HCT116 (cell line): ENCODE data around the gene ARHGAP5. TPM values are rescaled to one million over a fixed set of nuclear protein-coding genes. Genes with fewer than 3 reads are reported as not detected.

Source experiments
- ATAC-seq: fragments of 200-7000 bp; cut with Tn5 transposase; 2 replicates; pipeline ENCODE4 v1.9.1; 2020; ENCODE audit warnings: mild to moderate bottlenecking, moderate library complexity
- BruUV-seq: library from RNA; stranded (reverse); fragments of 400-500 nt; replicated peaks from 2 replicates; lab custom pipeline; 2021; lab: Mats Ljungman, UMichigan
- CTCF ChIA-PET: fragments of 300-600 bp; sonication (Branson Sonifier 250); formaldehyde crosslinking; loops from one replicate; lab custom pipeline; 2021; ENCODE audit warnings: antibody characterized with exemption; lab: Charles Lee
- POLR2A ChIA-PET: fragments of 300-600, 350-600 bp; sonication (Branson Sonifier 250); formaldehyde crosslinking; loops from one replicate; lab custom pipeline; 2021; ENCODE audit warnings: antibody characterized with exemption; lab: Charles Lee
- RAD21 ChIA-PET, 2 experiments: fragments of 300-600 bp; sonication (Branson Sonifier 250); formaldehyde crosslinking; loops; one replicate each; lab custom pipeline; 2023; ENCODE audit warnings: low total read pairs in 2 of 2; ENCODE audit not compliant: uncharacterized antibody in 2 of 2, unreplicated experiment in 2 of 2, low non-redundant PET in 1 of 2; lab: Charles Lee
- DNase-seq: peaks from one replicate; pipeline ENCODE4 v3.0.0-alpha.2; 2010; ENCODE audit warnings: low read depth, low spot score
- H2AFZ ChIP-seq: fragments of 200-600 bp; shearing (Covaris generic), sonication (generic); 2 replicates; pipeline ENCODE4 v1.6.1; 2017; ENCODE audit warnings: low read depth, mixed run types, mixed read lengths, antibody characterized with exemption, low read length; ENCODE audit not compliant: poor library complexity, severe bottlenecking
- H3K27ac ChIP-seq: 2 replicates; pipeline ENCODE4 v1.5.1; 2012; ENCODE audit warnings: low read depth, low read length
- H3K27me3 ChIP-seq: fragments of 200-600 bp; sonication (generic); 2 replicates; pipeline ENCODE4 v1.6.1; 2016; ENCODE audit warnings: mixed run types, low read length, mixed read lengths; ENCODE audit not compliant: insufficient read depth
- H3K36me3 ChIP-seq, 2 experiments: fragments of 200-500 bp in 1 of 2; fragments of 200-600 bp in 1 of 2; sonication (Bioruptor generic) in 1 of 2; sonication (generic) in 1 of 2; 2 replicates each; pipeline versions ENCODE4 v1.5.1 to v1.6.1; 2014 to 2016; ENCODE audit warnings: low read length in 2 of 2, inconsistent platforms in 1 of 2, mixed read lengths in 1 of 2, mixed run types in 1 of 2; ENCODE audit not compliant: insufficient read depth in 2 of 2, control insufficient read depth in 1 of 2
- H3K4me1 ChIP-seq, 2 experiments: fragments of 200-600 bp in 1 of 2; sonication (generic) in 1 of 2; 2 replicates each; pipeline versions ENCODE4 v1.5.1 to v1.6.1; 2012 to 2017; ENCODE audit warnings: low read length in 2 of 2, inconsistent platforms in 1 of 2, mild to moderate bottlenecking in 1 of 2, mixed read lengths in 1 of 2, mixed run types in 1 of 2, moderate library complexity in 1 of 2; ENCODE audit not compliant: insufficient read depth in 2 of 2, control insufficient read depth in 1 of 2
- H3K4me2 ChIP-seq: fragments of 200-600 bp; sonication (generic); 2 replicates; pipeline ENCODE4 v1.6.1; 2017; ENCODE audit warnings: mixed run types, low read length, mixed read lengths
- H3K4me3 ChIP-seq, 2 experiments: fragments of 200-600 bp in 1 of 2; sonication (generic) in 1 of 2; replicated peaks in 1 of 2; 2 replicates each; pipeline ENCODE4 v1.5.1; 2011 to 2016; ENCODE audit warnings: low read length in 2 of 2, control low read depth in 1 of 2, low read depth in 1 of 2, mild to moderate bottlenecking in 1 of 2, mixed read lengths in 1 of 2, mixed run types in 1 of 2
- H3K79me2 ChIP-seq: fragments of 200-600 bp; sonication (generic); 2 replicates; pipeline ENCODE4 v1.6.1; 2017; ENCODE audit warnings: mild to moderate bottlenecking, mixed run types, low read length, moderate library complexity, mixed read lengths; ENCODE audit not compliant: insufficient read depth
- H3K9ac ChIP-seq: fragments of 200-600 bp; sonication (generic); 2 replicates; pipeline ENCODE4 v1.6.1; 2016; ENCODE audit warnings: low read length, mixed read lengths
- H3K9me2 ChIP-seq: fragments of 200-600 bp; sonication (generic), shearing (Covaris generic); 2 replicates; pipeline ENCODE4 v1.6.1; 2017; ENCODE audit warnings: mixed run types, mild to moderate bottlenecking, moderate library complexity; ENCODE audit not compliant: insufficient read depth
- H3K9me3 ChIP-seq, 2 experiments: fragments of 200-500 bp in 1 of 2; fragments of 200-600 bp in 1 of 2; sonication (Bioruptor generic) in 1 of 2; sonication (generic) in 1 of 2; 2 replicates each; pipeline ENCODE4 v1.6.1; 2014 to 2017; ENCODE audit warnings: low read length in 2 of 2, mixed read lengths in 2 of 2, inconsistent platforms in 1 of 2, low read depth in 1 of 2, mild to moderate bottlenecking in 1 of 2, mixed run types in 1 of 2, moderate library complexity in 1 of 2; ENCODE audit not compliant: control insufficient read depth in 1 of 2, insufficient read depth in 1 of 2
- H4K20me1 ChIP-seq: fragments of 200-600 bp; sonication (generic), shearing (Covaris generic); 2 replicates; pipeline ENCODE4 v1.6.1; 2017; ENCODE audit warnings: mixed run types, mild to moderate bottlenecking, moderate library complexity; ENCODE audit not compliant: insufficient read depth
- CBX3 ChIP-seq: IDR thresholded peaks from 2 replicates; pipeline ENCODE4 v1.6.1; 2012; ENCODE audit warnings: low read depth
- CEBPB ChIP-seq: IDR thresholded peaks from 2 replicates; pipeline ENCODE4 v1.6.1; 2012; ENCODE audit warnings: low read depth
- EGR1 ChIP-seq: IDR thresholded peaks from 2 replicates; pipeline ENCODE4 v1.6.1; 2012; ENCODE audit warnings: low read depth
- ELF1 ChIP-seq: IDR thresholded peaks from 2 replicates; pipeline ENCODE4 v1.6.1; 2012; ENCODE audit warnings: low read depth, borderline replicate concordance
- FOSL1 ChIP-seq: IDR thresholded peaks from 2 replicates; pipeline ENCODE4 v1.6.1; 2012; ENCODE audit warnings: low read depth
- JUND ChIP-seq: IDR thresholded peaks from 2 replicates; pipeline ENCODE4 v1.6.1; 2012
- POLR2A ChIP-seq: IDR thresholded peaks from 2 replicates; pipeline ENCODE4 v1.7.0; 2011; ENCODE audit warnings: borderline replicate concordance; ENCODE audit not compliant: insufficient read depth, insufficient read length; ENCODE audit errors: extremely low read depth
- POLR2AphosphoS5 ChIP-seq: IDR thresholded peaks from 2 replicates; pipeline ENCODE4 v1.6.1; 2011; ENCODE audit warnings: mild to moderate bottlenecking, low read depth, low read length, moderate library complexity
- SIN3A ChIP-seq: IDR thresholded peaks from 2 replicates; pipeline ENCODE4 v1.6.1; 2012; ENCODE audit warnings: low read depth
- SP1 ChIP-seq: IDR thresholded peaks from 2 replicates; pipeline ENCODE4 v1.6.1; 2012; ENCODE audit warnings: low read depth
- SRF ChIP-seq: IDR thresholded peaks from 2 replicates; pipeline ENCODE4 v1.6.1; 2012; ENCODE audit warnings: low read depth
- TCF7L2 ChIP-seq: IDR thresholded peaks from 2 replicates; pipeline ENCODE4 v1.7.0; 2011; ENCODE audit warnings: borderline replicate concordance, inconsistent platforms; ENCODE audit not compliant: insufficient read depth, insufficient read length; ENCODE audit errors: extremely low read depth
- ZNF274 ChIP-seq: fragments of 200-500 bp; sonication (Bioruptor generic); IDR thresholded peaks from 2 replicates; pipeline ENCODE4 v1.6.1; 2014; ENCODE audit warnings: mild to moderate bottlenecking, low read depth, low read length, inconsistent platforms
- intact Hi-C: fragments of 100-400 bp; cut with micrococcal nuclease; formaldehyde crosslinking; loops from 2 replicates; pipeline ENCODE4 v1.10.0; 2022
- total RNA-seq: library from RNA; stranded (reverse); gene quantifications from one replicate; pipeline ENCODE4 v1.2.1, GENCODE V29; 2021; ENCODE audit not compliant: unreplicated experiment
- TF ChIP-seq, protein P1 (sequence below): IDR thresholded peaks from 2 replicates; pipeline ENCODE4 v1.6.1; 2012
- TF ChIP-seq, protein P2 (sequence below): IDR thresholded peaks from 2 replicates; pipeline ENCODE4 v1.6.1; 2012; ENCODE audit warnings: low read depth
- TF ChIP-seq, protein P3 (sequence below), 3 experiments: fragments of 200-600 bp in 1 of 3; sonication (generic) in 1 of 3; IDR thresholded peaks in 2 of 3; conservative IDR thresholded peaks in 1 of 3; 2 replicates each; pipeline ENCODE4 v1.5.1; 2012 to 2017; ENCODE audit warnings: low read depth in 2 of 3, low read length in 2 of 3, antibody characterized with exemption in 1 of 3, borderline replicate concordance in 1 of 3, control low read depth in 1 of 3, mild to moderate bottlenecking in 1 of 3, mixed read lengths in 1 of 3, mixed run types in 1 of 3, moderate library complexity in 1 of 3; ENCODE audit not compliant: insufficient read depth in 1 of 3

The ARHGAP5 gene
- total RNA-seq, 1 experiment from 2014 or later, result 66.7 TPM

DNA sequence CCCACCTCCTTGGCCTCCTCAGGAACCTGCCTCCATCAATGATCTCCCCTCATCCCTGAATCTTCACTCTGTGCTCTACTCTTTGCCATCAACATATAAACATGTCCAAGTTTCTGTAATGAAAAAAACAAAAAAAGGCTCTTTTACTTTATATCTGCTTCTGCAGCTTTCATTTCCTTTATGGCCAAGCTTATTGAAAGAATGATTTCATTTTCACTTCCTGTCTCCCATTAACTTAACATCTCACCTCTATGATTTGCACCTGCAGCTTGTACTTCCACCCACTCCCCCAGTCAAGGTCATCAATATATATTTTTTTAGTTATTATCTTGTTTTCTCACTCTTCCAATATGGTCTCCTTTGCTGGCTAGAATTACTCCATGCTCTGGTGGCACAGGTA is 109.1 kb downstream of the ARHGAP5 start (continued):
- TF ChIP-seq CEBPB, result no peak
- no peak for TF ChIP-seq FOSL1
- no peak for TF ChIP-seq TCF7L2
- TF ChIP-seq, protein P1, sequence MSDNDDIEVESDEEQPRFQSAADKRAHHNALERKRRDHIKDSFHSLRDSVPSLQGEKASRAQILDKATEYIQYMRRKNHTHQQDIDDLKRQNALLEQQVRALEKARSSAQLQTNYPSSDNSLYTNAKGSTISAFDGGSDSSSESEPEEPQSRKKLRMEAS, result no peak
- no peak for TF ChIP-seq EGR1
- TF ChIP-seq, protein P2, sequence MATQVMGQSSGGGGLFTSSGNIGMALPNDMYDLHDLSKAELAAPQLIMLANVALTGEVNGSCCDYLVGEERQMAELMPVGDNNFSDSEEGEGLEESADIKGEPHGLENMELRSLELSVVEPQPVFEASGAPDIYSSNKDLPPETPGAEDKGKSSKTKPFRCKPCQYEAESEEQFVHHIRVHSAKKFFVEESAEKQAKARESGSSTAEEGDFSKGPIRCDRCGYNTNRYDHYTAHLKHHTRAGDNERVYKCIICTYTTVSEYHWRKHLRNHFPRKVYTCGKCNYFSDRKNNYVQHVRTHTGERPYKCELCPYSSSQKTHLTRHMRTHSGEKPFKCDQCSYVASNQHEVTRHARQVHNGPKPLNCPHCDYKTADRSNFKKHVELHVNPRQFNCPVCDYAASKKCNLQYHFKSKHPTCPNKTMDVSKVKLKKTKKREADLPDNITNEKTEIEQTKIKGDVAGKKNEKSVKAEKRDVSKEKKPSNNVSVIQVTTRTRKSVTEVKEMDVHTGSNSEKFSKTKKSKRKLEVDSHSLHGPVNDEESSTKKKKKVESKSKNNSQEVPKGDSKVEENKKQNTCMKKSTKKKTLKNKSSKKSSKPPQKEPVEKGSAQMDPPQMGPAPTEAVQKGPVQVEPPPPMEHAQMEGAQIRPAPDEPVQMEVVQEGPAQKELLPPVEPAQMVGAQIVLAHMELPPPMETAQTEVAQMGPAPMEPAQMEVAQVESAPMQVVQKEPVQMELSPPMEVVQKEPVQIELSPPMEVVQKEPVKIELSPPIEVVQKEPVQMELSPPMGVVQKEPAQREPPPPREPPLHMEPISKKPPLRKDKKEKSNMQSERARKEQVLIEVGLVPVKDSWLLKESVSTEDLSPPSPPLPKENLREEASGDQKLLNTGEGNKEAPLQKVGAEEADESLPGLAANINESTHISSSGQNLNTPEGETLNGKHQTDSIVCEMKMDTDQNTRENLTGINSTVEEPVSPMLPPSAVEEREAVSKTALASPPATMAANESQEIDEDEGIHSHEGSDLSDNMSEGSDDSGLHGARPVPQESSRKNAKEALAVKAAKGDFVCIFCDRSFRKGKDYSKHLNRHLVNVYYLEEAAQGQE, result no peak
- TF ChIP-seq SP1, result no peak

DNA sequence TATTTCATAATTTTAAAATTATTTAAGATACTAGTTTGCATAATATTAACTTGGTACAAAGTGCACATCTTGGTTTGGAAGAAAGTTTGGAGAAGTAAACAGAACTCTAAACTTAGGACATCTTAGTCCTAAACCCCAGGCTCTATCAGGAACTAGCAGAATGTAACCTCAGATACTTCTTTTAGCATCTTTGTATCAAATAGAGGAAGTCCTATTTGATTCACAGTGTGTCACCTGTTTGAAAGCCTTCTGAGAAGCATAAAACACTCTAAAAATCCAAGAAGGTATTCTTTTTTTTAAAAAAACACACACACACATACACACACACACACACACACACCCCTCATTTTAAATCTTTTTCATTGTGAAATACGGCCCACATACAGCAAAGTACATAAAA is 112.7 kb downstream of the ARHGAP5 start:
- DNase-seq (no peak), ATAC-seq (no peak)
- H3K36me3 ChIP-seq, result no peaks in the 10 kb centered on the region
- no peak overlapping the region for H2AFZ ChIP-seq
- BruUV-seq, result no TSS peak
- no peak overlapping the region for H3K4me2 ChIP-seq
- no peak for TF ChIP-seq SIN3A
- no peak for TF ChIP-seq POLR2AphosphoS5
- TF ChIP-seq ELF1, result no peak
- TF ChIP-seq, protein P1, result no peak
- TF ChIP-seq POLR2A, result no peak
- no peak for TF ChIP-seq ZNF274
- no peak for TF ChIP-seq CBX3
- no peak for TF ChIP-seq JUND
- TF ChIP-seq CEBPB, result no peak
- no peak for TF ChIP-seq SRF
- no peak for TF ChIP-seq EGR1
- TF ChIP-seq, protein P3, sequence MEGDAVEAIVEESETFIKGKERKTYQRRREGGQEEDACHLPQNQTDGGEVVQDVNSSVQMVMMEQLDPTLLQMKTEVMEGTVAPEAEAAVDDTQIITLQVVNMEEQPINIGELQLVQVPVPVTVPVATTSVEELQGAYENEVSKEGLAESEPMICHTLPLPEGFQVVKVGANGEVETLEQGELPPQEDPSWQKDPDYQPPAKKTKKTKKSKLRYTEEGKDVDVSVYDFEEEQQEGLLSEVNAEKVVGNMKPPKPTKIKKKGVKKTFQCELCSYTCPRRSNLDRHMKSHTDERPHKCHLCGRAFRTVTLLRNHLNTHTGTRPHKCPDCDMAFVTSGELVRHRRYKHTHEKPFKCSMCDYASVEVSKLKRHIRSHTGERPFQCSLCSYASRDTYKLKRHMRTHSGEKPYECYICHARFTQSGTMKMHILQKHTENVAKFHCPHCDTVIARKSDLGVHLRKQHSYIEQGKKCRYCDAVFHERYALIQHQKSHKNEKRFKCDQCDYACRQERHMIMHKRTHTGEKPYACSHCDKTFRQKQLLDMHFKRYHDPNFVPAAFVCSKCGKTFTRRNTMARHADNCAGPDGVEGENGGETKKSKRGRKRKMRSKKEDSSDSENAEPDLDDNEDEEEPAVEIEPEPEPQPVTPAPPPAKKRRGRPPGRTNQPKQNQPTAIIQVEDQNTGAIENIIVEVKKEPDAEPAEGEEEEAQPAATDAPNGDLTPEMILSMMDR (IDR thresholded peaks at IDR 0.05 in 2 of 3, conservative IDR thresholded peaks at IDR 0.05 in 1 of 3; ENCODE audit: borderline replicate concordance in 1 of 3, insufficient read depth in 1 of 3, low read depth in 2 of 3, low read length in 2 of 3), result no peak
- TF ChIP-seq SP1, result no peak
- no peak for TF ChIP-seq FOSL1
- H3K4me1 ChIP-seq, result no peaks in the 10 kb centered on the region
- ChIA-PET POLR2A (no interaction called here), RAD21 (no interaction called here), CTCF (no interaction called here)
- no peaks in the 10 kb centered on the region for H4K20me1 ChIP-seq
- no peaks in the 10 kb centered on the region for H3K79me2 ChIP-seq
- intact Hi-C loops, result no loop called here
- no peak overlapping the region for H3K9ac ChIP-seq
- no peaks in the 10 kb centered on the region for H3K9me2 ChIP-seq
- no peak overlapping the region for H3K4me3 ChIP-seq
- 0 out of 4 replicates have a peak, but pooled peaks cover 0 to 5% of the 10 kb centered on the region in 2 experiments for H3K9me3 ChIP-seq
- H3K27me3 ChIP-seq, result no peaks in the 10 kb centered on the region
- no peak overlapping the region for H3K27ac ChIP-seq
